Left ventricle myocardium inferior (tissue), 1 donor: Measurements from ENCODE around the gene PDGFB. TPM values are rescaled to one million over a fixed set of nuclear protein-coding genes. Genes with fewer than 3 reads are reported as not detected.

ENCODE experiments used
- DNase-seq: peaks from one replicate; pipeline ENCODE4 v3.0.0-alpha.2; 2020
- H3K27ac ChIP-seq: fragments of 200-600 bp; replicated peaks from 2 replicates; pipeline ENCODE4 v1.8.0; 2021
- H3K27me3 ChIP-seq: fragments of 200-600 bp; 2 replicates; pipeline ENCODE4 v1.8.0; 2021; ENCODE audit warnings: low read depth
- H3K36me3 ChIP-seq: fragments of 200-600 bp; 2 replicates; pipeline ENCODE4 v1.8.0; 2021
- H3K4me1 ChIP-seq: fragments of 200-600 bp; 2 replicates; pipeline ENCODE4 v1.8.0; 2021
- H3K4me3 ChIP-seq: fragments of 200-600 bp; 2 replicates; pipeline ENCODE4 v1.8.0; 2021; ENCODE audit warnings: mild to moderate bottlenecking, moderate library complexity
- H3K9me3 ChIP-seq: fragments of 200-600 bp; replicated peaks from 2 replicates; pipeline ENCODE4 v1.8.0; 2021
- CTCF ChIP-seq: fragments of 200-600 bp; IDR thresholded peaks from 2 replicates; pipeline ENCODE4 v1.8.0; 2021; ENCODE audit warnings: antibody characterized with exemption, mild to moderate bottlenecking, borderline replicate concordance
- intact Hi-C: fragments of 100-400 bp; cut with micrococcal nuclease; formaldehyde crosslinking; loops from one replicate; pipeline ENCODE4 v1.11.0; 2022
- total RNA-seq: library from RNA; stranded (reverse); fragmentation: NEBNext Ultra II Directional; extraction: Animal tissue kit (Norgen Biotek cat#: 25700); gene quantifications from one replicate; pipeline ENCODE4 v1.2.1, GENCODE V29; 2021
- donor health status: DM: no; HTN: yes; CAD: no; lungs with severe emphysema.

The PDGFB gene
- total RNA-seq, 1 donor from 2014 or later = 17.2 TPM

- DNase-seq = no peak
Measured at GRCh38 chr22:39224550-39224949, 20.2 kb downstream of the PDGFB start.

DNA sequence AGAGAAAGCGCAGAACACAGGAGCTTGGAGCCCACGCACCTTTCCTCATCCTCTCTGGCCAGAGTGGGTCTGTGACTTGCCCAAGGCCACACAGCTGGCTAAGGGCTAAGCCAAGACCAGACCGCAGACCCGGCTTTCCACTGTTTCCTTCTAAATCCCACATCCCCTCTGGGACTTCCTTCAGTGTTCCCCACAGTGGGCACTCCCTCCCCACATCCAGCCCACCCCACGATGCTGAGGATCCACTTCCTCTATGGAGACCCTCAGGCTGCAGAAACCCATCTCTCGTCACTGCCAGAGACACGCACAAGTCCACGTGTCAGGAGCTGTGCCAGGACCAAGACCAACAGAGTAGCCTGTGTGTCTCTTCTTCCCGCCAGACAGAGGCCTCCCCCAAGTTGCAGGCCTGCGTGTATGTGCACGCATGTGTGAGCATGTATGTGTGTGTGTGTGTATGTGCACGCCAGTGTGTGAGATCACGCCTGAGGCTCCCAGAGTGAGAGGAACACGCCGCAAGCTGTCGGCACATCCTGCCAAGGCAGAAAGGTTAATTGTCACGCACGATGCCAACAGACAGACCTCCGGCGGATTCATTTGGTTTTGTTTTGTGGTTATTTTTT, 21.6 kb downstream of the PDGFB start:
- no peak for TF ChIP-seq CTCF
- peaks cover 58% of the 10 kb centered on the region for H3K36me3 ChIP-seq
- H3K27me3 ChIP-seq = no peaks in the 10 kb centered on the region
- no peak overlapping the region for H3K4me3 ChIP-seq
- H3K27ac ChIP-seq = peak overlapping the region; percentile 5
- DNase-seq = no peak
- H3K9me3 ChIP-seq = peaks cover 5% of the 10 kb centered on the region
- H3K4me1 ChIP-seq = peaks cover 21% of the 10 kb centered on the region
- intact Hi-C loops = no loop called here

More at GRCh38 chr22:39224550-39224949, 20.2 kb downstream of the PDGFB start:
- intact Hi-C loops = no loop called here
- H3K9me3 ChIP-seq = peaks cover 5% of the 10 kb centered on the region
- no peaks in the 10 kb centered on the region for H3K27me3 ChIP-seq
- H3K4me3 ChIP-seq = no peak overlapping the region
- H3K36me3 ChIP-seq = peaks cover 67% of the 10 kb centered on the region
- H3K4me1 ChIP-seq = peaks cover 18% of the 10 kb centered on the region
- no peak overlapping the region for H3K27ac ChIP-seq
- no peak for TF ChIP-seq CTCF

DNA sequence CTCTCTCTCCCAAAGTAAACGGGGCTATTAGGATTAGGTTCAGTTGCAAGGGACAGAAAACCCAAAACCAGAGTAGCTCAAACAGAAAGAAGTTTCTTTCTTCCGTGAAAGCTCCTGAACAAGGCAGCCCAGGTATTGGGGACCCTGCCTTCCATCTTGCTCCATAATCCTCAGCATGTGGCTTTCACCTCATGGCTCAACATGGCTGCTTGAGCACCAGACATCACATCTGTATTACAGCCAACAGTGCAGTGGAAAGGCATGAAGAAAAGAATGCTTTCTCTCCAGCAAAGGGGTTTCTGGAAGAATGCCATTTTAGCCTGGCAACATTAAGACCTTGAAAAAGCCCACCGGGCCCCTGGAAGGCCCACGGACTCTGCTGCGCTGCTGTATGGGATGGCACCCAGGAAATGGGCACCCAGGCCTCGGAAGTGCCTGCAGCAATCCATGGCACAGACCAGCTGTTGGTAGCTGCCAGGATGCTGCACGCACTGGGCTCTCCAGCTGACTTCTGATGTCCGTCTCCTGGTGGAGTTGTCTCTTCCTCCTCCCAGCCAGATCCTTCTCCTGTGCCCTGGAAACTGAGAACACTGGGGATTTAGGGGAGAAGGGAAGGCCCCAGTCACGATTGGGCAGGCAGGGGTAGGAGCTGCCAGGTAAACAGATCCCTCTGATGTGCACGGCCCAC, 22.6 kb downstream of the PDGFB start:
- no peak for TF ChIP-seq CTCF
- Histone ChIP-seq H3K27ac (peak overlapping the region; percentile 63), H3K9me3 (peaks cover 5% of the 10 kb centered on the region), H3K4me1 (peaks cover 21% of the 10 kb centered on the region), H3K4me3 (no peak overlapping the region), H3K27me3 (no peaks in the 10 kb centered on the region), H3K36me3 (peaks cover 47% of the 10 kb centered on the region)
- intact Hi-C loops = no loop called here
- DNase-seq = no peak

GRCh38 chr22:39220890-39221850, 23.6 kb downstream of the PDGFB start:
- no peak for DNase-seq
- no peak overlapping the region for H3K4me3 ChIP-seq
- H3K4me1 ChIP-seq = peaks cover 21% of the 10 kb centered on the region
- peak overlapping the region; percentile 63 for H3K27ac ChIP-seq
- no peak for TF ChIP-seq CTCF
- H3K36me3 ChIP-seq = peaks cover 41% of the 10 kb centered on the region
- no peaks in the 10 kb centered on the region for H3K27me3 ChIP-seq
- peaks cover 5% of the 10 kb centered on the region for H3K9me3 ChIP-seq
- intact Hi-C loops = no loop called here

- intact Hi-C loops = no loop called here
Measured at GRCh38 chr22:39220450-39220849, 24.3 kb downstream of the PDGFB start.

More at GRCh38 chr22:39220450-39220849, 24.3 kb downstream of the PDGFB start:
- H3K4me1 ChIP-seq = peaks cover 21% of the 10 kb centered on the region
- H3K27ac ChIP-seq = no peak overlapping the region
- no peak for DNase-seq
- no peak overlapping the region for H3K4me3 ChIP-seq
- peaks cover 5% of the 10 kb centered on the region for H3K9me3 ChIP-seq
- peaks cover 34% of the 10 kb centered on the region for H3K36me3 ChIP-seq
- TF ChIP-seq CTCF = no peak
- H3K27me3 ChIP-seq = no peaks in the 10 kb centered on the region
